GM18951 (cell line): ENCODE results near the gene SLAMF8.

Experiments used
- POLR2A ChIP-seq: IDR thresholded peaks from 4 replicates; pipeline ENCODE4 v1.6.1; 2011; ENCODE audit warnings: mild to moderate bottlenecking; ENCODE audit not compliant: insufficient read length, insufficient read depth; ENCODE audit errors: extremely low read depth
- in situ Hi-C: fragments of 300-500 bp; cut with MboI; formaldehyde crosslinking; loops from one replicate; pipeline ENCODE4 v1.12.0; 2022; ENCODE audit warnings: low sequenced_read_pairs, mixed read lengths, inconsistent platforms; ENCODE audit not compliant: unreplicated experiment

The SLAMF8 gene

DNA sequence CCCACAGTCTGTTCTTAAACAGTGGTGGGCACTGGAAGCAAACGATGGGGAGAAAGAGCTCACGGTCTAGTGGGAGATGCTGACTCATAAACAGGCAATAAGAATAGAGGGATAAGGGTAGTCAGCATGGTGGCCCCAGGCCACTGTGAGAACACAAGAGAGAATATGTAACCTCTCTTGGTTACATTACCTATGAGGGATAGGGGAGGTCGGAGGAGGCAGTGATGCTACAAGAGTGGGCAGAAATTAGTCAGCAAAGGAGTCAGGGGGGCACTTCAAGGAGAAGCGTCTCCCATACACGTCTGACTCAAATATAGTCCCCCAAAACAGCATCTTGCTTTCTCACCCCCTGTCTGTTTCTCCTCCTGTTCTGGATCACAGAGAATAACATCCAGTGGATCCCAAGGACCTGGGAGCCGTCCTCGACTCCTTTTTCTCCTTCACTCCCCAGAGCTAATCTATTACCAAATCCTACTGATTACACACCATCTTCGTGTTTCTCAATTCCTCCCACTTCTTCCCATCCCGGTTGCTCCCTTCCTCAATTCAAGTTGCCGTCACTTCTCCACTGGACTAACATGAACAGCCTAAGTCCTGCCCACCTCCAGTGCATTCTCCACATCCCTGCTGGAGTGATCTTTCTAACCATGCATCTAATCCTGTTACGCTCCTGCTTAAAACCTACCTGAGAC, 2.1 kb downstream of the SLAMF8 start:
- in situ Hi-C loops = no loop called here
- TF ChIP-seq POLR2A = no peak

DNA sequence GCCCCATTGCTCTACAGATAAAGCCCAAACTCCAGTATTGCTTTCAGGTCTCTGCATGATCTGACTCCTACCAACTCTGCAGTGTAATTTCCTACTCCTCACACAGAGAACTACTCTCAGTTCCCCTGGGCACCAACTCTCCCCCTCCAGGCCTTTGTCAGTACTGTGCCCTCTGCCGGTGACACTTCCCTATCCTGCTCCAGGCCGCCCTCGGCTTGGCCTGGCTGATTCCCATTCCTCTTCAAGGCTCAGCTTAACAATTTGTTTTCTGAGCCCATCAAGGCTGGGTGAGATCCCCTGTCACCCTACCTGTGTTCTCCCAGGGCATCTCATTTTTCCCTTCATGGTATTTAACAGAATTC, 2.6 kb downstream of the SLAMF8 start:
- in situ Hi-C loops = no loop called here

DNA sequence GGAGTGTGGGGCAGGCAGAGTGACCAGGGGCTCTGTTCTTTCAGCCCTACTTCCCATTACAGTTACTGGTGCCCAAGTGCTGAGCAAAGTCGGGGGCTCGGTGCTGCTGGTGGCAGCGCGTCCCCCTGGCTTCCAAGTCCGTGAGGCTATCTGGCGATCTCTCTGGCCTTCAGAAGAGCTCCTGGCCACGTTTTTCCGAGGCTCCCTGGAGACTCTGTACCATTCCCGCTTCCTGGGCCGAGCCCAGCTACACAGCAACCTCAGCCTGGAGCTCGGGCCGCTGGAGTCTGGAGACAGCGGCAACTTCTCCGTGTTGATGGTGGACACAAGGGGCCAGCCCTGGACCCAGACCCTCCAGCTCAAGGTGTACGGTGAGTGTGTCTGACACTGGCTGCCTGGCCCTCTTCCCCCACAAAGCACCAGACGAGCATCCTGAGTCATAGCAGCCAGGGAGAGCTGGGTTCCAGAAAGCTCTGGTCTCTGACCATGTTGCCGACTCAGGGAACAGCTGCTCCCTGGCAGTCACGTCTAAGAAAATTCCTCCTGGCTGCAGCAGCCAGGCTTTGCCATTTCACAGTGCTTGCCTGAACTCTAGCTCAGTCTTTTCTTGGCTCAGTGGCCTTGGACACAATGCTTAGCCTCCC, 3.3 kb downstream of the SLAMF8 start:
- in situ Hi-C loops = no loop called here
- TF ChIP-seq POLR2A = no peak

More for the DNA sequence above, 2.6 kb downstream of the SLAMF8 start:
- TF ChIP-seq POLR2A = no peak

- no peak for TF ChIP-seq POLR2A
- in situ Hi-C loops = no loop called here
Observed at GRCh38 chr1:159830722-159831121, 4.0 kb downstream of the SLAMF8 start.

- TF ChIP-seq POLR2A = no peak
- in situ Hi-C loops = no loop called here
Observed at GRCh38 chr1:159831412-159832141, 4.9 kb downstream of the SLAMF8 start.

GRCh38 chr1:159832309-159832708, 5.6 kb downstream of the SLAMF8 start:
- no peak for TF ChIP-seq POLR2A
- in situ Hi-C loops = no loop called here

- in situ Hi-C loops = no loop called here
- TF ChIP-seq POLR2A = no peak
Observed at GRCh38 chr1:159835356-159835755, 8.7 kb downstream of the SLAMF8 start.

DNA sequence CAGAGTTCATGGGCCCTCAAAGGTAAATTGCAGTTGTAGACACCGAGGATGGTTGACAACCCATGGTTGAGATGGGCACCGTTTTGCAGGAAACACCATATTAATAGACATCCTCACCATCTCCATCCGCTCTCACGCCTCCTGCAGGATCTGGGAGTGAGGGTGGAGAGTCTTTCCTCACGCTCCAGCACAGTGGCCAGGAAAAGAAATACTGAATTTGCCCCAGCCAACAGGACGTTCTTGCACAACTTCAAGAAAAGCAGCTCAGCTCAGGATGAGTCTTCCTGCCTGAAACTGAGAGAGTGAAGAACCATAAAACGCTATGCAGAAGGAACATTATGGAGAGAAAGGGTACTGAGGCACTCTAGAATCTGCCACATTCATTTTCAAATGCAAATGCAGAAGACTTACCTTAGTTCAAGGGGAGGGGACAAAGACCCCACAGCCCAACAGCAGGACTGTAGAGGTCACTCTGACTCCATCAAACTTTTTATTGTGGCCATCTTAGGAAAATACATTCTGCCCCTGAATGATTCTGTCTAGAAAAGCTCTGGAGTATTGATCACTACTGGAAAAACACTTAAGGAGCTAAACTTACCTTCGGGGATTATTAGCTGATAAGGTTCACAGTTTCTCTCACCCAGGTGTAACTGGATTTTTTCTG, 9.3 kb downstream of the SLAMF8 start:
- TF ChIP-seq POLR2A = no peak
- in situ Hi-C loops = no loop called here

- in situ Hi-C loops = no loop called here
- no peak for TF ChIP-seq POLR2A
Observed at GRCh38 chr1:159838715-159839114, 12.0 kb downstream of the SLAMF8 start.

GRCh38 chr1:159839116-159839849, 12.6 kb downstream of the SLAMF8 start:
- in situ Hi-C loops = no loop called here
- no peak for TF ChIP-seq POLR2A

- TF ChIP-seq POLR2A = no peak
- in situ Hi-C loops = loop anchor here (10.0 kb wide), 1 partner anchor 53 kb away; no protein-coding TSS in a partner anchor
Observed at GRCh38 chr1:159841749-159842148, 15.1 kb downstream of the SLAMF8 start.

GRCh38 chr1:159843459-159843858, 16.8 kb downstream of the SLAMF8 start:
- no peak for TF ChIP-seq POLR2A
- in situ Hi-C loops = loop anchor here (10.0 kb wide), 1 partner anchor 51 kb away; no protein-coding TSS in a partner anchor
